GM23338 (cell line): ENCODE results near the gene EPM2AIP1. TPM values are rescaled to one million over a fixed set of nuclear protein-coding genes. Genes with fewer than 3 reads are reported as not detected.

ENCODE experiments used
- ATAC-seq: fragments of 200-7000 bp; cut with Tn5 transposase; 3 replicates; pipeline ENCODE4 v1.9.1; 2020
- DNase-seq: peaks from one replicate; pipeline ENCODE4 v3.0.0-alpha.2; 2015; ENCODE audit warnings: low spot score
- H2AFZ ChIP-seq: fragments of 200-600 bp; sonication (generic); 2 replicates; pipeline ENCODE4 v1.8.0; 2016; ENCODE audit warnings: antibody characterized with exemption, mild to moderate bottlenecking, moderate library complexity
- H3F3A ChIP-seq: fragments of 200-600 bp; sonication (generic); replicated peaks from 2 replicates; pipeline ENCODE4 v1.8.0; 2017; ENCODE audit warnings: antibody characterized with exemption, mixed run types, low read depth
- H3K27ac ChIP-seq: fragments of 200-600 bp; sonication (generic); 2 replicates; pipeline ENCODE4 v1.6.1; 2016; ENCODE audit warnings: low read depth
- H3K27me3 ChIP-seq: fragments of 200-600 bp; sonication (generic); 2 replicates; pipeline ENCODE4 v1.8.0; 2016; ENCODE audit warnings: mild to moderate bottlenecking, mixed run types, moderate library complexity; ENCODE audit not compliant: insufficient read depth
- H3K36me3 ChIP-seq: fragments of 200-600 bp; sonication (generic); 2 replicates; pipeline ENCODE4 v1.8.0; 2016; ENCODE audit warnings: mild to moderate bottlenecking; ENCODE audit not compliant: insufficient read depth
- H3K4me1 ChIP-seq: fragments of 200-600 bp; sonication (generic); 2 replicates; pipeline ENCODE4 v1.8.0; 2016; ENCODE audit warnings: mild to moderate bottlenecking, moderate library complexity; ENCODE audit not compliant: insufficient read depth
- H3K4me2 ChIP-seq: fragments of 200-600 bp; sonication (generic); 2 replicates; pipeline ENCODE4 v1.7.1; 2017; ENCODE audit warnings: mixed run types
- H3K4me3 ChIP-seq: fragments of 200-600 bp; sonication (generic); 2 replicates; pipeline ENCODE4 v1.6.1; 2016; ENCODE audit warnings: mixed run types
- H3K79me2 ChIP-seq: fragments of 200-600 bp; sonication (generic); replicated peaks from 2 replicates; pipeline ENCODE4 v1.8.0; 2017; ENCODE audit warnings: mild to moderate bottlenecking; ENCODE audit not compliant: insufficient read depth
- H3K9me2 ChIP-seq: fragments of 200-600 bp; sonication (generic); 2 replicates; pipeline ENCODE4 v1.8.0; 2017; ENCODE audit not compliant: insufficient read depth
- H4K20me1 ChIP-seq: fragments of 200-600 bp; sonication (generic); replicated peaks from 2 replicates; pipeline ENCODE4 v1.8.0; 2017; ENCODE audit warnings: mild to moderate bottlenecking; ENCODE audit not compliant: insufficient read depth
- H3K27ac Mint-ChIP-seq: 2 replicates; pipeline ENCODE4 v1.8.0; 2020; ENCODE audit warnings: inconsistent platforms, mild to moderate bottlenecking, moderate library complexity, mixed read lengths
- H3K27me3 Mint-ChIP-seq: 3 replicates; pipeline ENCODE4 v1.8.0; 2022; ENCODE audit warnings: low read depth, mild to moderate bottlenecking, moderate library complexity, mixed read lengths, inconsistent platforms; ENCODE audit not compliant: insufficient read depth, poor library complexity
- H3K36me3 Mint-ChIP-seq: 3 replicates; pipeline ENCODE4 v1.8.0; 2021; ENCODE audit warnings: low read depth, mild to moderate bottlenecking, inconsistent platforms, moderate library complexity, mixed read lengths
- H3K4me1 Mint-ChIP-seq: 3 replicates; pipeline ENCODE4 v1.8.0; 2020; ENCODE audit warnings: mild to moderate bottlenecking, inconsistent platforms, mixed read lengths
- H3K4me3 Mint-ChIP-seq: 3 replicates; pipeline ENCODE4 v1.8.0; 2021; ENCODE audit warnings: moderate library complexity, mild to moderate bottlenecking, inconsistent platforms, mixed read lengths
- H3K9me3 Mint-ChIP-seq: 3 replicates; pipeline ENCODE4 v1.8.0; 2020; ENCODE audit warnings: moderate library complexity, mild to moderate bottlenecking, inconsistent platforms, mixed read lengths
- CREB1 ChIP-seq: fragments of 250-450 bp; sonication (Bioruptor Pico); IDR thresholded peaks from 2 replicates; pipeline ENCODE4 v1.5.0; 2020; ENCODE audit warnings: low read depth, mild to moderate bottlenecking, moderate library complexity
- CTCF ChIP-seq, 2 experiments: fragments of 200-600 bp in 1 of 2; sonication (generic) in 1 of 2; conservative IDR thresholded peaks; 2 replicates each; pipeline versions ENCODE4 v1.5.1 to v1.6.1; 2016 to 2017; ENCODE audit warnings: antibody characterized with exemption in 2 of 2, low read depth in 2 of 2, mild to moderate bottlenecking in 2 of 2, moderate library complexity in 1 of 2
- ETS1 ChIP-seq: IDR thresholded peaks from 2 replicates; pipeline ENCODE4 v1.6.1; 2016; ENCODE audit warnings: antibody characterized with exemption
- EZH2 ChIP-seq: fragments of 200-600 bp; sonication (generic); IDR thresholded peaks from one replicate; pipeline ENCODE4 v1.8.0; 2017; ENCODE audit warnings: antibody characterized with exemption, mild to moderate bottlenecking, low read depth; ENCODE audit not compliant: unreplicated experiment
- EZH2phosphoT487 ChIP-seq: fragments of 200-600 bp; sonication (generic); IDR thresholded peaks from one replicate; pipeline ENCODE4 v1.8.1; 2018; ENCODE audit warnings: antibody characterized with exemption; ENCODE audit not compliant: unreplicated experiment
- JUNB ChIP-seq: IDR thresholded peaks from one replicate; pipeline ENCODE4 v1.6.1; 2016; ENCODE audit warnings: antibody characterized with exemption; ENCODE audit not compliant: unreplicated experiment
- NANOG ChIP-seq: IDR thresholded peaks from 2 replicates; pipeline ENCODE4 v1.6.1; 2016; ENCODE audit warnings: antibody characterized with exemption, borderline replicate concordance
- POLR2AphosphoS5 ChIP-seq: IDR thresholded peaks from 2 replicates; pipeline ENCODE4 v1.6.1; 2016; ENCODE audit warnings: antibody characterized with exemption, low read depth
- REST ChIP-seq: IDR thresholded peaks from one replicate; pipeline ENCODE4 v1.6.1; 2018; ENCODE audit warnings: antibody characterized with exemption; ENCODE audit not compliant: unreplicated experiment
- STAT1 ChIP-seq: IDR thresholded peaks from one replicate; pipeline ENCODE4 v1.6.1; 2016; ENCODE audit warnings: antibody characterized with exemption; ENCODE audit not compliant: unreplicated experiment
- ZNF114 ChIP-seq: fragments of 250-450 bp; sonication (Bioruptor Pico); IDR thresholded peaks from 2 replicates; pipeline ENCODE4 v1.5.0; 2020; ENCODE audit warnings: mild to moderate bottlenecking, moderate library complexity
- ZNF331 ChIP-seq: fragments of 250-450 bp; sonication (Bioruptor Pico); IDR thresholded peaks from 2 replicates; pipeline ENCODE4 v1.5.0; 2020; ENCODE audit warnings: low read depth, mild to moderate bottlenecking, moderate library complexity
- ZNF462 ChIP-seq: fragments of 250-450 bp; sonication (Bioruptor Pico); IDR thresholded peaks from 2 replicates; pipeline ENCODE4 v1.5.0; 2020; ENCODE audit warnings: mild to moderate bottlenecking, moderate library complexity
- polyA plus RNA-seq: library from polyadenylated mRNA; unstranded; fragments of >200 nt; fragmentation: Nextera tagmentation; extraction: Ambion mirVana; gene quantifications from 2 replicates; pipeline ENCODE4 v1.2.1, GENCODE V29; 2016
- total RNA-seq: library from RNA; depleted of rRNA; stranded (reverse); fragments of >200 nt; shearing (Covaris generic); gene quantifications from 2 replicates; pipeline ENCODE4 v1.2.3, GENCODE V29; 2014

Gene EPM2AIP1
- total and polyA plus RNA-seq, 2 experiments from 2014 or later = 7.2 to 10.6 TPM

DNA sequence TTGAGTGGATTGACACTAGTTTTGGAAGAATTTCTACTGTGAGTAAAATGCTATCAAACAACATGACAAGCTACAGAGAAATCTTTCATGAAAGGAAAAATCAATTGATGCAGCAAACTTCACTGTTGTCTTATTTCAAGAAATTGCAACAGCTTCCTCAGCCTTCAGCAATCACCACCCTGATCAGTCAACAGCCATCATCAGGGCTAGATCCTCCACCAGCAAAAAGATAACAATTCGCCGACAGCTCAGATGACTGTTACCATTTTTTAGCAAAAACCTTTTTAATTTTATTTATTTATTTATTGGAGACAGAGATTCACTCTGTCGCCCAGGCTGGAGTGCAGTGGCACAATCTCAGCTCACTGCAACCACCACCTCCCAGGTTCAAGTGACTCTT is 44.4 kb upstream of the EPM2AIP1 start:
- Histone ChIP-seq H2AFZ (no peak overlapping the region), H3K36me3 (peaks cover 40% of the 10 kb centered on the region), H3K79me2 (no peaks in the 10 kb centered on the region), H3K9me2 (peaks cover 2% of the 10 kb centered on the region; the same call in 1 of the 2 replicates), H3F3A (no peaks in the 10 kb centered on the region), H3K4me2 (no peak overlapping the region), H3K27me3 (no peaks in the 10 kb centered on the region), H4K20me1 (peaks cover 5% of the 10 kb centered on the region; the same call in 1 of the 2 replicates), H3K4me3 (no peak overlapping the region), H3K4me1 (no peaks in the 10 kb centered on the region), H3K27ac (no peak overlapping the region)
- peaks cover 70% of the 10 kb centered on the region for H3K36me3 Mint-ChIP-seq
- peaks cover 2% of the 10 kb centered on the region for H3K27me3 Mint-ChIP-seq
- ATAC-seq (no peak), DNase-seq (no peak)
- no peak overlapping the region for H3K4me3 Mint-ChIP-seq
- TF ChIP-seq CTCF (conservative IDR thresholded peaks at IDR 0.05; ENCODE audit: low read depth in 2 of 2) (no peak), ZNF331 (CRISPR knock-in tag) (no peak), POLR2AphosphoS5 (no peak), EZH2phosphoT487 (no peak), ZNF462 (CRISPR knock-in tag) (no peak), ETS1 (no peak), STAT1 (no peak), ZNF114 (CRISPR knock-in tag) (no peak), REST (no peak), JUNB (no peak), EZH2 (no peak), NANOG (no peak), CREB1 (CRISPR knock-in tag) (no peak)
- no peaks in the 10 kb centered on the region for H3K4me1 Mint-ChIP-seq
- no peak overlapping the region for H3K27ac Mint-ChIP-seq
- no peaks in the 10 kb centered on the region for H3K9me3 Mint-ChIP-seq
